Osteoblast (primary cell): ENCODE data around the gene PSME4. TPM values are rescaled to one million over a fixed set of nuclear protein-coding genes. Genes with fewer than 3 reads are reported as not detected.
"Not testable (repeated sequence)": the region's sequence is repeated elsewhere in the genome, so short reads cannot be mapped to it uniquely, and the experiment has no call there.

Experiments used
- DNase-seq: peaks from one replicate; pipeline ENCODE4 v3.0.0; 2011; ENCODE audit warnings: low spot score, mixed read lengths; ENCODE audit not compliant: insufficient read length; ENCODE audit errors: missing footprints
- H2AFZ ChIP-seq: 2 replicates; pipeline ENCODE4 v1.6.0; 2011; ENCODE audit warnings: mild to moderate bottlenecking, low read length
- H3K27ac ChIP-seq: 2 replicates; pipeline ENCODE4 v1.5.1; 2011; ENCODE audit warnings: mild to moderate bottlenecking, low read depth, low read length, moderate library complexity
- H3K27me3 ChIP-seq: 2 replicates; pipeline ENCODE4 v1.6.0; 2012; ENCODE audit warnings: mild to moderate bottlenecking, control low read depth, inconsistent platforms, low read length, moderate library complexity; ENCODE audit not compliant: insufficient read depth
- H3K36me3 ChIP-seq: 2 replicates; pipeline ENCODE4 v1.5.1; 2011; ENCODE audit warnings: mild to moderate bottlenecking, low read length, control low read depth, moderate library complexity; ENCODE audit not compliant: insufficient read depth
- H3K4me1 ChIP-seq: 2 replicates; pipeline ENCODE4 v1.5.1; 2011; ENCODE audit warnings: mild to moderate bottlenecking, low read length, control low read depth, moderate library complexity; ENCODE audit not compliant: insufficient read depth
- H3K4me2 ChIP-seq: 2 replicates; pipeline ENCODE4 v1.6.0; 2011; ENCODE audit warnings: mild to moderate bottlenecking, low read length; ENCODE audit not compliant: insufficient read depth
- H3K4me3 ChIP-seq: fragments of 200-600 bp; sonication (generic); 3 replicates; pipeline ENCODE4 v1.5.1; 2012; ENCODE audit warnings: mild to moderate bottlenecking, low read length, inconsistent platforms; ENCODE audit not compliant: insufficient read depth
- H3K79me2 ChIP-seq: 2 replicates; pipeline ENCODE4 v1.6.0; 2012; ENCODE audit warnings: mild to moderate bottlenecking, low read length, control low read depth, inconsistent platforms; ENCODE audit not compliant: insufficient read depth
- H3K9me3 ChIP-seq: 2 replicates; pipeline ENCODE4 v1.5.1; 2011; ENCODE audit warnings: low read depth, low read length, control low read depth
- H4K20me1 ChIP-seq: 2 replicates; pipeline ENCODE4 v1.6.0; 2012; ENCODE audit warnings: mild to moderate bottlenecking, low read length, control low read depth; ENCODE audit not compliant: insufficient read depth
- total RNA-seq: library from RNA; depleted of rRNA; stranded (reverse); fragments of >200 nt; gene quantifications from 2 replicates; pipeline ENCODE4 v1.2.3, GENCODE V29; 2012
- TF ChIP-seq, protein P1 (sequence below): IDR thresholded peaks from 2 replicates; pipeline ENCODE4 v1.5.1; 2011; ENCODE audit warnings: mild to moderate bottlenecking, low read depth, low read length, moderate library complexity; ENCODE audit errors: extremely low read depth

The PSME4 gene
- total RNA-seq, 1 donor: 61.9 TPM

DNA sequence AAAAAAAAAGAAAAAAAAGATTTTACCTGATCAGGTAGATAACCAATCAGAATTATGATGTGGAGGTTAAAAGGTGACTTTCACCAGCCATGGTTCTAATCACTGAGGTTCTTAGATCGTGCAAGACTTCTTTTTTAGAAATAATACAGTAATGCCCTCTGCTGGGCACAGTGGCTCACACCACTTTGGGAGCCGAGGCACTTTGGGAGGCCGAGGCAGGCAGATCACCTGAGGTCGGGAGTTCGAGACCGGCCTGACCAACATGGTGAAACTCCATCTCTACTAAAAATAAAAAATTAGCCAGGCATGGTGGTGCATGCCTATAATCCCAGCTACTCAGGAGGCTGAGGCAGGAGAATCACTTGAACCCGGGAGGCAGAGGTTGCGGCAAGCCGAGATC, 147.2 kb downstream of the PSME4 start:
- not testable (repeated sequence) for H4K20me1 ChIP-seq

DNA sequence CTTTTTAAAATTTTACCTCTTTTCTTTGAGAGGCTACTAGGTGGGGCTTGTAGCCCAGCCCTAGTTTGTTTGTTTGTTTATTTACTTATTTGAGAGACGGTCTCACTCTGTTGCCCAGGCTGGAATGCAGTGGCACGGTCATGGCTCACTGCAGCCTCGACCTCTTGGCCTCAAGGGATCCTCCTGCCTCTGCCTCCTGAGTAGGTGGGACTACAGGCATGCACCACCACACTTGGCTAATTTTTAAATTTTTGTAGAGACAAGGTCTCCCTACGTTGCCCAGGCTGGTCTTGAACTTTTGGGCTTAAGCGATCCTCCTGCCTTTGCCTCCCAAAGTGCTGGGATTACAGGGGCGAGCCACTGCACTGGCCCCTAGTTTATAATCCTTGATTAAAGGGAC, 149.0 kb downstream of the PSME4 start:
- no peak for DNase-seq
- Histone ChIP-seq H3K27ac (no peak overlapping the region), H3K9me3 (no peaks in the 10 kb centered on the region), H3K27me3 (no peaks in the 10 kb centered on the region), H3K4me1 (no peaks in the 10 kb centered on the region), H3K4me2 (no peak overlapping the region), H3K36me3 (peaks cover 37% of the 10 kb centered on the region), H3K79me2 (no peaks in the 10 kb centered on the region), H4K20me1 (no peaks in the 10 kb centered on the region), H2AFZ (no peak overlapping the region), H3K4me3 (no peak overlapping the region)
- TF ChIP-seq, protein P1, sequence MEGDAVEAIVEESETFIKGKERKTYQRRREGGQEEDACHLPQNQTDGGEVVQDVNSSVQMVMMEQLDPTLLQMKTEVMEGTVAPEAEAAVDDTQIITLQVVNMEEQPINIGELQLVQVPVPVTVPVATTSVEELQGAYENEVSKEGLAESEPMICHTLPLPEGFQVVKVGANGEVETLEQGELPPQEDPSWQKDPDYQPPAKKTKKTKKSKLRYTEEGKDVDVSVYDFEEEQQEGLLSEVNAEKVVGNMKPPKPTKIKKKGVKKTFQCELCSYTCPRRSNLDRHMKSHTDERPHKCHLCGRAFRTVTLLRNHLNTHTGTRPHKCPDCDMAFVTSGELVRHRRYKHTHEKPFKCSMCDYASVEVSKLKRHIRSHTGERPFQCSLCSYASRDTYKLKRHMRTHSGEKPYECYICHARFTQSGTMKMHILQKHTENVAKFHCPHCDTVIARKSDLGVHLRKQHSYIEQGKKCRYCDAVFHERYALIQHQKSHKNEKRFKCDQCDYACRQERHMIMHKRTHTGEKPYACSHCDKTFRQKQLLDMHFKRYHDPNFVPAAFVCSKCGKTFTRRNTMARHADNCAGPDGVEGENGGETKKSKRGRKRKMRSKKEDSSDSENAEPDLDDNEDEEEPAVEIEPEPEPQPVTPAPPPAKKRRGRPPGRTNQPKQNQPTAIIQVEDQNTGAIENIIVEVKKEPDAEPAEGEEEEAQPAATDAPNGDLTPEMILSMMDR: no peak

More for the DNA sequence above, 147.2 kb downstream of the PSME4 start:
- H3K4me2 ChIP-seq, H3K4me3 ChIP-seq, H3K9me3 ChIP-seq, H2AFZ ChIP-seq, H3K4me1 ChIP-seq, H3K27me3 ChIP-seq, H3K27ac ChIP-seq, DNase-seq, H3K79me2 ChIP-seq: not testable (repeated sequence)
- TF ChIP-seq, protein P1: peak; percentile 14
- H3K36me3 ChIP-seq: peaks cover 20% of the 10 kb centered on the region

GRCh38 chr2:53820711-53821110, 150.1 kb downstream of the PSME4 start:
- Histone ChIP-seq H4K20me1 (no peaks in the 10 kb centered on the region), H3K27ac (no peak overlapping the region), H2AFZ (no peak overlapping the region), H3K36me3 (peaks cover 46% of the 10 kb centered on the region), H3K9me3 (no peaks in the 10 kb centered on the region), H3K4me1 (no peaks in the 10 kb centered on the region), H3K4me2 (no peak overlapping the region), H3K4me3 (no peak overlapping the region), H3K27me3 (no peaks in the 10 kb centered on the region), H3K79me2 (no peaks in the 10 kb centered on the region)
- TF ChIP-seq, protein P1: no peak
- DNase-seq: no peak

DNA sequence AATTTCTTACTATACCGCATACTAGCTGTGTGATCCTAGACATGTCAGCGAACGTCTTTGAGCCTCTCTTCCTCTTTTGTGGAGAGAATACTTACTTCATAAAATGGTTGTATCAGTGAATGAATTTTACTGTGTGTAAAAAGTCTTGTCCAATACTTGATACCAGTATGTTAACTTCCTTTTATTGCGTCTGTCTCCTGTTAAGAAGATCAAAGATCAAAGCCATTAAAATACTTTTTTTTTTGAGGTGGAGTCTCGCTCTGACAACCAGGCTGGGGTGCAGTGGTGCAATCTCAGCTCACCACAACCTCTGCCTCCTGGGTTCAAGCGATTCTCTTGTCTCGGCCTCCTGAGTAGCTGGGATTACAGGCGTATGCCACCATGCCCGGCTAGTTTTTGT, 150.7 kb downstream of the PSME4 start:
- Histone ChIP-seq H3K4me2 (no peak overlapping the region), H3K4me3 (no peak overlapping the region), H3K36me3 (peaks cover 53% of the 10 kb centered on the region), H2AFZ (no peak overlapping the region), H3K4me1 (no peaks in the 10 kb centered on the region), H3K9me3 (no peaks in the 10 kb centered on the region), H4K20me1 (no peaks in the 10 kb centered on the region), H3K79me2 (no peaks in the 10 kb centered on the region), H3K27me3 (no peaks in the 10 kb centered on the region), H3K27ac (no peak overlapping the region)
- TF ChIP-seq, protein P1: no peak
- DNase-seq: no peak
